SK-N-SH (cell line): ENCODE measurements around the gene IRGC. TPM values are rescaled to one million over a fixed set of nuclear protein-coding genes. Genes with fewer than 3 reads are reported as not detected.

Experiments used
- CTCF ChIA-PET: fragments of 300-600, 350-600 bp; formaldehyde crosslinking; extraction: SDS; loops from one replicate; lab custom pipeline; 2021; lab: Yijun Ruan, JAX
- POLR2A ChIA-PET: fragments of 350-600 bp; sonication (Branson Sonifier 250); formaldehyde crosslinking; extraction: SDS; loops from one replicate; lab custom pipeline; 2020; ENCODE audit warnings: antibody characterized with exemption, inconsistent platforms; lab: Yijun Ruan, JAX
- DNase-seq: peaks from one replicate; pipeline ENCODE4 v3.0.0; 2012
- H2AFZ ChIP-seq: fragments of 200-600 bp; sonication (generic); 2 replicates; pipeline ENCODE4 v1.8.1; 2016; ENCODE audit warnings: antibody characterized with exemption, mild to moderate bottlenecking, low read depth
- H3F3A ChIP-seq: fragments of 200-600 bp; sonication (generic); replicated peaks from 2 replicates; pipeline ENCODE3; 2016; ENCODE audit warnings: antibody characterized with exemption, mild to moderate bottlenecking; ENCODE audit not compliant: insufficient read depth
- H3K27ac ChIP-seq, 2 experiments: fragments of 200-500 bp in 1 of 2; fragments of 200-600 bp in 1 of 2; sonication (Bioruptor generic) in 1 of 2; sonication (generic), shearing (Covaris generic) in 1 of 2; 2 replicates each; pipeline versions ENCODE4 v1.5.1 to v1.6.1; 2014 to 2016; ENCODE audit warnings: low read depth in 2 of 2, inconsistent platforms in 1 of 2, low read length in 1 of 2, mild to moderate bottlenecking in 1 of 2, mixed read lengths in 1 of 2
- H3K27me3 ChIP-seq: fragments of 200-600 bp; sonication (generic), shearing (Covaris generic); 2 replicates; pipeline ENCODE4 v1.6.1; 2016; ENCODE audit warnings: mixed run types; ENCODE audit not compliant: insufficient read depth
- H3K36me3 ChIP-seq, 2 experiments: fragments of 200-500 bp in 1 of 2; fragments of 200-600 bp in 1 of 2; sonication (Bioruptor generic) in 1 of 2; sonication (generic) in 1 of 2; replicated peaks in 1 of 2; 2 replicates each; pipeline versions ENCODE3 to v1.5.1; 2014 to 2016; ENCODE audit warnings: low read length in 1 of 2, mild to moderate bottlenecking in 1 of 2; ENCODE audit not compliant: insufficient read depth in 2 of 2, control insufficient read depth in 1 of 2
- H3K4me1 ChIP-seq, 2 experiments: fragments of 200-500 bp in 1 of 2; fragments of 200-600 bp in 1 of 2; sonication (Bioruptor generic) in 1 of 2; sonication (generic), shearing (Covaris generic) in 1 of 2; 2 replicates each; pipeline versions ENCODE4 v1.5.1 to v1.6.1; 2014 to 2016; ENCODE audit warnings: low read depth in 1 of 2, low read length in 1 of 2, mixed run types in 1 of 2; ENCODE audit not compliant: insufficient read depth in 2 of 2, control insufficient read depth in 1 of 2
- H3K4me2 ChIP-seq: fragments of 200-600 bp; sonication (generic), shearing (Covaris generic); 2 replicates; pipeline ENCODE4 v1.6.1; 2017; ENCODE audit warnings: mixed run types
- H3K4me3 ChIP-seq, 2 experiments: fragments of 200-500 bp in 1 of 2; fragments of 200-600 bp in 1 of 2; sonication (Bioruptor generic) in 1 of 2; sonication (generic), shearing (Covaris generic) in 1 of 2; 2 replicates each; pipeline versions ENCODE4 v1.5.1 to v1.8.1; 2014 to 2016; ENCODE audit warnings: low read depth in 2 of 2, inconsistent platforms in 1 of 2, low read length in 1 of 2, mild to moderate bottlenecking in 1 of 2, mixed read lengths in 1 of 2, moderate library complexity in 1 of 2
- H3K79me2 ChIP-seq: fragments of 200-600 bp; sonication (generic); 2 replicates; pipeline ENCODE4 v1.8.1; 2017; ENCODE audit warnings: mild to moderate bottlenecking; ENCODE audit not compliant: insufficient read depth
- H3K9ac ChIP-seq: fragments of 200-600 bp; sonication (generic); 2 replicates; pipeline ENCODE4 v1.6.1; 2017; ENCODE audit warnings: mixed run types
- H3K9me2 ChIP-seq: fragments of 200-600 bp; sonication (generic); 2 replicates; pipeline ENCODE4 v1.6.1; 2017; ENCODE audit warnings: mixed run types
- H3K9me3 ChIP-seq: fragments of 200-600 bp; sonication (generic); 2 replicates; pipeline ENCODE4 v1.6.1; 2017; ENCODE audit warnings: mixed run types, mild to moderate bottlenecking, moderate library complexity
- H4K20me1 ChIP-seq: fragments of 200-600 bp; sonication (generic); 2 replicates; pipeline ENCODE4 v1.6.1; 2017; ENCODE audit warnings: mild to moderate bottlenecking, mixed run types; ENCODE audit not compliant: insufficient read depth
- CTCF ChIP-seq: fragments of 200-600 bp; sonication (generic); IDR thresholded peaks from 2 replicates; pipeline ENCODE4 v1.6.1; 2017; ENCODE audit warnings: antibody characterized with exemption, mild to moderate bottlenecking, moderate library complexity
- EZH2phosphoT487 ChIP-seq: fragments of 200-600 bp; sonication (generic); IDR thresholded peaks from 2 replicates; pipeline ENCODE4 v1.6.1; 2017; ENCODE audit warnings: low read depth, mixed run types, mild to moderate bottlenecking, antibody characterized with exemption, moderate library complexity, borderline replicate concordance
- FOXJ3 ChIP-seq: sonication (generic); formaldehyde crosslinking; IDR thresholded peaks from 2 replicates; pipeline ENCODE4 v1.5.1; 2020; ENCODE audit warnings: mild to moderate bottlenecking, missing genetic modification reagents
- GATA2 ChIP-seq: sonication (generic); formaldehyde crosslinking; IDR thresholded peaks from 2 replicates; pipeline ENCODE4 v1.5.0; 2020; ENCODE audit warnings: mild to moderate bottlenecking, missing genetic modification reagents
- IRF3 ChIP-seq: fragments of 150-350 bp; IDR thresholded peaks from 2 replicates; pipeline ENCODE4 v1.6.1; 2016; ENCODE audit warnings: mild to moderate bottlenecking, low read depth, low read length
- MAX ChIP-seq: IDR thresholded peaks from 2 replicates; pipeline ENCODE4 v1.4.0; 2012; ENCODE audit warnings: low read depth
- REST ChIP-seq: IDR thresholded peaks from 2 replicates; pipeline ENCODE4 v1.6.1; 2012; ENCODE audit warnings: mild to moderate bottlenecking, low read depth, low read length, moderate library complexity
- SIN3A ChIP-seq: IDR thresholded peaks from 2 replicates; pipeline ENCODE4 v1.6.1; 2012; ENCODE audit warnings: low read depth, mild to moderate bottlenecking, low read length, moderate library complexity, borderline replicate concordance
- TAF1 ChIP-seq: IDR thresholded peaks from 2 replicates; pipeline ENCODE4 v1.6.1; 2012; ENCODE audit warnings: low read depth, mild to moderate bottlenecking, low read length, moderate library complexity, borderline replicate concordance
- USF2 ChIP-seq: fragments of 150-350 bp; IDR thresholded peaks from 2 replicates; pipeline ENCODE4 v1.6.1; 2017; ENCODE audit warnings: antibody characterized with exemption, low read length, low read depth, borderline replicate concordance
- WGBS: methylation state at CpG from one replicate; pipeline ENCODE4 v1.1.6; 2017; ENCODE audit warnings: low lambda C conversion rate; 5-methylcytosine and 5-hydroxymethylcytosine counted together
- polyA plus RNA-seq, 3 experiments: library from polyadenylated mRNA; depleted of rRNA; stranded (reverse); fragments of >200 nt; gene quantifications; 2 replicates each; pipeline ENCODE4 v1.2.3, GENCODE V29; 2012

IRGC gene
- polyA plus RNA-seq, 1 of the 3 experiments (the other 2 are of a cell fraction): not detected

GRCh38 chr19:43739439-43740235 is 23.8 kb downstream of the IRGC start:
- H3K36me3 ChIP-seq: peaks cover 66 to 74% of the 10 kb centered on the region in 2 experiments
- H2AFZ ChIP-seq: no peak overlapping the region
- no peak for DNase-seq
- H3K9me2 ChIP-seq: no peaks in the 10 kb centered on the region
- no peaks in the 10 kb centered on the region for H3K79me2 ChIP-seq
- no peak overlapping the region for H3K9ac ChIP-seq
- ChIA-PET CTCF (interaction anchor here (1.5 to 2.9 kb wide), 2 partner anchors 45 to 70 kb away, joined by 3 to 8 read pairs; no protein-coding TSS in a partner anchor), POLR2A (interaction anchor here (1.5 kb wide), 1 partner anchor 12 kb away, joined by 3 read pairs; no protein-coding TSS in a partner anchor)
- 84% methylated on average over 12 of the region's 16 CpGs for WGBS
- TF ChIP-seq MAX (no peak), FOXJ3 (CRISPR knock-in tag) (no peak), GATA2 (CRISPR knock-in tag) (no peak), CTCF (no peak), IRF3 (no peak), REST (no peak), EZH2phosphoT487 (no peak), TAF1 (no peak), USF2 (no peak), SIN3A (no peak)
- H3K4me3 ChIP-seq: no peak overlapping the region
- H3K4me2 ChIP-seq: no peak overlapping the region
- H3K27ac ChIP-seq: no peak overlapping the region
- no peaks in the 10 kb centered on the region for H3K27me3 ChIP-seq
- no peaks in the 10 kb centered on the region for H4K20me1 ChIP-seq
- H3K4me1 ChIP-seq: no peaks in the 10 kb centered on the region
- H3K9me3 ChIP-seq: no peaks in the 10 kb centered on the region
- H3F3A ChIP-seq: peaks cover 8% of the 10 kb centered on the region
